ENCODE measurements around the gene OR2A42. TPM values are rescaled to one million over a fixed set of nuclear protein-coding genes. Genes with fewer than 3 reads are reported as not detected.
"Not testable (repeated sequence)": the region's sequence is repeated elsewhere in the genome, so short reads cannot be mapped to it uniquely, and the experiment has no call there.

Gene OR2A42
- polyA plus RNA-seq, 1 experiment = not detected

- POLR2A ChIA-PET; H3K27me3 ChIP-seq (ENCODE audit: control insufficient read depth, insufficient read depth, low read length); H3K27ac ChIP-seq (ENCODE audit: low read depth, low read length); CTCF ChIA-PET; H3K9me3 ChIP-seq (ENCODE audit: control insufficient read depth, insufficient read depth, low read length); DNase-seq (ENCODE audit: low read depth, low spot score); H3K4me3 ChIP-seq (ENCODE audit: low read depth, low read length): not testable (repeated sequence)
These were observed 50.7 kb downstream of the OR2A42 start for GRCh38 chr7:144188578-144189171.

GRCh38 chr7:144187848-144188247, 51.6 kb downstream of the OR2A42 start:
- H3K27ac ChIP-seq (ENCODE audit: low read depth, low read length); CTCF ChIA-PET; H3K27me3 ChIP-seq (ENCODE audit: control insufficient read depth, insufficient read depth, low read length); H3K4me3 ChIP-seq (ENCODE audit: low read depth, low read length); DNase-seq (ENCODE audit: low read depth, low spot score); POLR2A ChIA-PET; H3K9me3 ChIP-seq (ENCODE audit: control insufficient read depth, insufficient read depth, low read length): not testable (repeated sequence)

GRCh38 chr7:144183166-144183565, 56.2 kb downstream of the OR2A42 start, which contains the start of gene CTAGE4:
Gene CTAGE4, plus strand, starts transcription at chr7:144183466. Its CDS starts 38 bp downstream, at chr7:144183504.
- H3K27me3 ChIP-seq (ENCODE audit: control insufficient read depth, insufficient read depth, low read length); DNase-seq (ENCODE audit: low read depth, low spot score); H3K4me3 ChIP-seq (ENCODE audit: low read depth, low read length); CTCF ChIA-PET; POLR2A ChIA-PET; H3K9me3 ChIP-seq (ENCODE audit: control insufficient read depth, insufficient read depth, low read length); H3K27ac ChIP-seq (ENCODE audit: low read depth, low read length): not testable (repeated sequence)

- POLR2A ChIA-PET; H3K27ac ChIP-seq (ENCODE audit: low read depth, low read length); CTCF ChIA-PET; DNase-seq (ENCODE audit: low read depth, low spot score); H3K9me3 ChIP-seq (ENCODE audit: control insufficient read depth, insufficient read depth, low read length); H3K27me3 ChIP-seq (ENCODE audit: control insufficient read depth, insufficient read depth, low read length); H3K4me3 ChIP-seq (ENCODE audit: low read depth, low read length): not testable (repeated sequence)
These were observed 60.3 kb downstream of the OR2A42 start for GRCh38 chr7:144179165-144179479.

GRCh38 chr7:144178380-144179164, 60.8 kb downstream of the OR2A42 start:
- H3K4me3 ChIP-seq (ENCODE audit: low read depth, low read length); H3K27me3 ChIP-seq (ENCODE audit: control insufficient read depth, insufficient read depth, low read length); DNase-seq (ENCODE audit: low read depth, low spot score); POLR2A ChIA-PET; H3K27ac ChIP-seq (ENCODE audit: low read depth, low read length); H3K9me3 ChIP-seq (ENCODE audit: control insufficient read depth, insufficient read depth, low read length): not testable (repeated sequence)
- CTCF ChIA-PET = interaction anchor here (1.2 to 1.8 kb wide), 2 partner anchors 213 to 215 kb away, joined by 8 to 24 read pairs; no protein-coding TSS in a partner anchor
- peak; percentile 26 for TF ChIP-seq CTCF (IDR thresholded peaks at IDR 0.05; ENCODE audit: low read depth, low read length)

Other genes with a start within 250 kb of the OR2A42 start
- gene OR6B1, start 239.3 kb downstream of the OR2A42 start, polyA plus RNA-seq (2011; rRNA removed) = not detected in 2 replicates
- gene OR2A5, start 190.7 kb downstream of the OR2A42 start, polyA plus RNA-seq (2011; rRNA removed) = not detected in 2 replicates
- not detected in 2 replicates for gene OR2A25, start 169.8 kb downstream of the OR2A42 start, polyA plus RNA-seq (2011; rRNA removed)
- gene OR2A12, start 153.3 kb downstream of the OR2A42 start, polyA plus RNA-seq (2011; rRNA removed) = not detected in 2 replicates
- gene OR2A2, start 130.0 kb downstream of the OR2A42 start, polyA plus RNA-seq (2011; rRNA removed) = not detected in 2 replicates
- not detected in 2 replicates for gene OR2A14, start 116.4 kb downstream of the OR2A42 start, polyA plus RNA-seq (2011; rRNA removed)
- gene CTAGE4, start 56.1 kb downstream of the OR2A42 start, polyA plus RNA-seq (2011; rRNA removed) = 0.04 TPM in 1 of 2 replicates, not detected in the other
- 0.10 and 0.20 TPM in 2 replicates for gene ARHGEF35, start 43.8 kb downstream of the OR2A42 start, polyA plus RNA-seq (2011; rRNA removed)
- gene OR2A7, start 25.2 kb upstream of the OR2A42 start, polyA plus RNA-seq (2011; rRNA removed) = 0.06 TPM in 1 of 2 replicates, not detected in the other
- gene CTAGE8, start 29.7 kb upstream of the OR2A42 start, polyA plus RNA-seq (2011; rRNA removed) = 0.16 TPM in 1 of 2 replicates, not detected in the other
- gene OR2A1, start 72.8 kb upstream of the OR2A42 start, polyA plus RNA-seq (2011; rRNA removed) = not detected in 2 replicates
- gene ARHGEF5, start 115.8 kb upstream of the OR2A42 start, polyA plus RNA-seq (2011; rRNA removed) = 0.47 and 0.79 TPM in 2 replicates
- gene NOBOX, start 164.1 kb upstream of the OR2A42 start, polyA plus RNA-seq (2011; rRNA removed) = not detected in 2 replicates

Measured in AG04450 (cell line).